Neural progenitor cell (in vitro differentiated cells): ENCODE results near the gene SLC35F3.

Experiments used
- CTCF ChIP-seq: fragments of 200-600 bp; sonication (generic); IDR thresholded peaks from 2 replicates; pipeline ENCODE4 v1.5.1; 2017; ENCODE audit warnings: antibody characterized with exemption, mild to moderate bottlenecking
- EZH2phosphoT487 ChIP-seq: fragments of 200-600 bp; sonication (generic); IDR thresholded peaks from 2 replicates; pipeline ENCODE4 v1.6.1; 2017; ENCODE audit warnings: antibody characterized with exemption

GRCh38 chr1:234150892-234151291 is 246.4 kb downstream of the SLC35F3 start:
- TF ChIP-seq CTCF (no peak), EZH2phosphoT487 (no peak)
